HCT116 (cell line): Measurements from ENCODE around the gene ERC2. TPM values are rescaled to one million over a fixed set of nuclear protein-coding genes. Genes with fewer than 3 reads are reported as not detected.
"Not testable (repeated sequence)": the region's sequence is repeated elsewhere in the genome, so short reads cannot be mapped to it uniquely, and the experiment has no call there.

Experiments used
- ATAC-seq: fragments of 200-7000 bp; cut with Tn5 transposase; 2 replicates; pipeline ENCODE4 v1.9.1; 2020; ENCODE audit warnings: mild to moderate bottlenecking, moderate library complexity
- BruUV-seq: library from RNA; stranded (reverse); fragments of 400-500 nt; replicated peaks from 2 replicates; lab custom pipeline; 2021; lab: Mats Ljungman, UMichigan
- CTCF ChIA-PET: fragments of 300-600 bp; sonication (Branson Sonifier 250); formaldehyde crosslinking; loops from one replicate; lab custom pipeline; 2021; ENCODE audit warnings: antibody characterized with exemption; lab: Charles Lee
- POLR2A ChIA-PET: fragments of 300-600, 350-600 bp; sonication (Branson Sonifier 250); formaldehyde crosslinking; loops from one replicate; lab custom pipeline; 2021; ENCODE audit warnings: antibody characterized with exemption; lab: Charles Lee
- RAD21 ChIA-PET, 2 experiments: fragments of 300-600 bp; sonication (Branson Sonifier 250); formaldehyde crosslinking; loops; one replicate each; lab custom pipeline; 2023; ENCODE audit warnings: low total read pairs in 2 of 2; ENCODE audit not compliant: uncharacterized antibody in 2 of 2, unreplicated experiment in 2 of 2, low non-redundant PET in 1 of 2; lab: Charles Lee
- DNase-seq: peaks from one replicate; pipeline ENCODE4 v3.0.0-alpha.2; 2010; ENCODE audit warnings: low read depth, low spot score
- H2AFZ ChIP-seq: fragments of 200-600 bp; shearing (Covaris generic), sonication (generic); 2 replicates; pipeline ENCODE4 v1.6.1; 2017; ENCODE audit warnings: low read depth, mixed run types, mixed read lengths, antibody characterized with exemption, low read length; ENCODE audit not compliant: poor library complexity, severe bottlenecking
- H3K27ac ChIP-seq: 2 replicates; pipeline ENCODE4 v1.5.1; 2012; ENCODE audit warnings: low read depth, low read length
- H3K27me3 ChIP-seq: fragments of 200-600 bp; sonication (generic); 2 replicates; pipeline ENCODE4 v1.6.1; 2016; ENCODE audit warnings: mixed run types, low read length, mixed read lengths; ENCODE audit not compliant: insufficient read depth
- H3K36me3 ChIP-seq, 2 experiments: fragments of 200-500 bp in 1 of 2; fragments of 200-600 bp in 1 of 2; sonication (Bioruptor generic) in 1 of 2; sonication (generic) in 1 of 2; 2 replicates each; pipeline versions ENCODE4 v1.5.1 to v1.6.1; 2014 to 2016; ENCODE audit warnings: low read length in 2 of 2, inconsistent platforms in 1 of 2, mixed read lengths in 1 of 2, mixed run types in 1 of 2; ENCODE audit not compliant: insufficient read depth in 2 of 2, control insufficient read depth in 1 of 2
- H3K4me1 ChIP-seq, 2 experiments: fragments of 200-600 bp in 1 of 2; sonication (generic) in 1 of 2; 2 replicates each; pipeline versions ENCODE4 v1.5.1 to v1.6.1; 2012 to 2017; ENCODE audit warnings: low read length in 2 of 2, inconsistent platforms in 1 of 2, mild to moderate bottlenecking in 1 of 2, mixed read lengths in 1 of 2, mixed run types in 1 of 2, moderate library complexity in 1 of 2; ENCODE audit not compliant: insufficient read depth in 2 of 2, control insufficient read depth in 1 of 2
- H3K4me2 ChIP-seq: fragments of 200-600 bp; sonication (generic); 2 replicates; pipeline ENCODE4 v1.6.1; 2017; ENCODE audit warnings: mixed run types, low read length, mixed read lengths
- H3K4me3 ChIP-seq, 2 experiments: fragments of 200-600 bp in 1 of 2; sonication (generic) in 1 of 2; replicated peaks in 1 of 2; 2 replicates each; pipeline ENCODE4 v1.5.1; 2011 to 2016; ENCODE audit warnings: low read length in 2 of 2, control low read depth in 1 of 2, low read depth in 1 of 2, mild to moderate bottlenecking in 1 of 2, mixed read lengths in 1 of 2, mixed run types in 1 of 2
- H3K79me2 ChIP-seq: fragments of 200-600 bp; sonication (generic); 2 replicates; pipeline ENCODE4 v1.6.1; 2017; ENCODE audit warnings: mild to moderate bottlenecking, mixed run types, low read length, moderate library complexity, mixed read lengths; ENCODE audit not compliant: insufficient read depth
- H3K9ac ChIP-seq: fragments of 200-600 bp; sonication (generic); 2 replicates; pipeline ENCODE4 v1.6.1; 2016; ENCODE audit warnings: low read length, mixed read lengths
- H3K9me2 ChIP-seq: fragments of 200-600 bp; sonication (generic), shearing (Covaris generic); 2 replicates; pipeline ENCODE4 v1.6.1; 2017; ENCODE audit warnings: mixed run types, mild to moderate bottlenecking, moderate library complexity; ENCODE audit not compliant: insufficient read depth
- H3K9me3 ChIP-seq, 2 experiments: fragments of 200-500 bp in 1 of 2; fragments of 200-600 bp in 1 of 2; sonication (Bioruptor generic) in 1 of 2; sonication (generic) in 1 of 2; 2 replicates each; pipeline ENCODE4 v1.6.1; 2014 to 2017; ENCODE audit warnings: low read length in 2 of 2, mixed read lengths in 2 of 2, inconsistent platforms in 1 of 2, low read depth in 1 of 2, mild to moderate bottlenecking in 1 of 2, mixed run types in 1 of 2, moderate library complexity in 1 of 2; ENCODE audit not compliant: control insufficient read depth in 1 of 2, insufficient read depth in 1 of 2
- H4K20me1 ChIP-seq: fragments of 200-600 bp; sonication (generic), shearing (Covaris generic); 2 replicates; pipeline ENCODE4 v1.6.1; 2017; ENCODE audit warnings: mixed run types, mild to moderate bottlenecking, moderate library complexity; ENCODE audit not compliant: insufficient read depth
- EGR1 ChIP-seq: IDR thresholded peaks from 2 replicates; pipeline ENCODE4 v1.6.1; 2012; ENCODE audit warnings: low read depth
- EZH2 ChIP-seq: fragments of 200-600 bp; sonication (generic); IDR thresholded peaks from 2 replicates; pipeline ENCODE4 v1.6.1; 2017; ENCODE audit warnings: antibody characterized with exemption, mixed run types
- FOSL1 ChIP-seq: IDR thresholded peaks from 2 replicates; pipeline ENCODE4 v1.6.1; 2012; ENCODE audit warnings: low read depth
- RAD21 ChIP-seq: IDR thresholded peaks from 2 replicates; pipeline ENCODE4 v1.6.1; 2012; ENCODE audit warnings: low read depth, mild to moderate bottlenecking
- SRF ChIP-seq: IDR thresholded peaks from 2 replicates; pipeline ENCODE4 v1.6.1; 2012; ENCODE audit warnings: low read depth
- TCF7L2 ChIP-seq: IDR thresholded peaks from 2 replicates; pipeline ENCODE4 v1.7.0; 2011; ENCODE audit warnings: borderline replicate concordance, inconsistent platforms; ENCODE audit not compliant: insufficient read depth, insufficient read length; ENCODE audit errors: extremely low read depth
- ZBTB33 ChIP-seq: IDR thresholded peaks from 2 replicates; pipeline ENCODE4 v1.6.1; 2011; ENCODE audit warnings: mild to moderate bottlenecking, low read length, moderate library complexity; ENCODE audit not compliant: insufficient replicate concordance; ENCODE audit errors: extremely low read depth
- intact Hi-C: fragments of 100-400 bp; cut with micrococcal nuclease; formaldehyde crosslinking; loops from 2 replicates; pipeline ENCODE4 v1.10.0; 2022
- total RNA-seq: library from RNA; stranded (reverse); gene quantifications from one replicate; pipeline ENCODE4 v1.2.1, GENCODE V29; 2021; ENCODE audit not compliant: unreplicated experiment
- TF ChIP-seq, protein P1 (sequence below), 3 experiments: fragments of 200-600 bp in 1 of 3; sonication (generic) in 1 of 3; IDR thresholded peaks in 2 of 3; conservative IDR thresholded peaks in 1 of 3; 2 replicates each; pipeline ENCODE4 v1.5.1; 2012 to 2017; ENCODE audit warnings: low read depth in 2 of 3, low read length in 2 of 3, antibody characterized with exemption in 1 of 3, borderline replicate concordance in 1 of 3, control low read depth in 1 of 3, mild to moderate bottlenecking in 1 of 3, mixed read lengths in 1 of 3, mixed run types in 1 of 3, moderate library complexity in 1 of 3; ENCODE audit not compliant: insufficient read depth in 1 of 3

The ERC2 gene
- total RNA-seq, 1 experiment from 2014 or later: not detected

DNA sequence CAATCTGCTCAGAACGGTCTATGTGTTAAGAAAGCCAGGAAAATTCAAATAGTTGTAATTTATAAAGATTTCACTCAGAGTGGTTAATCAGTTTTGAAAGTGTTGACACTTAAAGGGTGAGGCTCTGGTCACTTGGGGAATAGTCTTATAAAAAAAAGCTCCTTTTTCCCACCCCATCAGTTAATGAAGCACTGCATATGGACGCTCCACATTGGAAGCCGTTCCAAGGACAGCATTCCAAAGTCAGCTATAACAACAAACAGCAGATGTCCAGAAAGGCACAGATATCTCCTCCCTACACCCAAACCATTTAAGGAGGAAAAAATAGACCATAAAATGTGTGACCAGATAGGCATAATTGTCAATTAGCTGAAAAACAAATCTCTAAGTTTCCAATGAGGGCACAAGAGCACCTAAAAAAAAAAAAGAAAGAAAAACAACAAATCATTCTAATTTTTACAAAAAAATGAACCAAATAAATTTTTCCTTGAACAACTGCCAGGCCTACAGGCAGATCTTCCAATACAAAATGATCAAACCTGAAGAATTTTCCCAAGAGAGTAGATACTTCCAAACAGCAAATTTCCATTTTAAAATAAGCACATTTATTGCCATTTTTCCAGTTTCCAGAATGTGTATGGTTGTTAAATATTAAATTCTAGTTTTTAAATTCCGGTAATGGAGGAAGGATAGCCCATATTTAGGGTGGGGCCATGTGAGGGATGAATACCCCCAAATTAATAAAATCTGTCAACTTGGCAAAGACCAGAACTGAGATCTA lies 198.3 kb downstream of the ERC2 start (continued):
- TF ChIP-seq ZBTB33: no peak
- TF ChIP-seq FOSL1: no peak
- TF ChIP-seq EGR1: no peak
- TF ChIP-seq, protein P1, sequence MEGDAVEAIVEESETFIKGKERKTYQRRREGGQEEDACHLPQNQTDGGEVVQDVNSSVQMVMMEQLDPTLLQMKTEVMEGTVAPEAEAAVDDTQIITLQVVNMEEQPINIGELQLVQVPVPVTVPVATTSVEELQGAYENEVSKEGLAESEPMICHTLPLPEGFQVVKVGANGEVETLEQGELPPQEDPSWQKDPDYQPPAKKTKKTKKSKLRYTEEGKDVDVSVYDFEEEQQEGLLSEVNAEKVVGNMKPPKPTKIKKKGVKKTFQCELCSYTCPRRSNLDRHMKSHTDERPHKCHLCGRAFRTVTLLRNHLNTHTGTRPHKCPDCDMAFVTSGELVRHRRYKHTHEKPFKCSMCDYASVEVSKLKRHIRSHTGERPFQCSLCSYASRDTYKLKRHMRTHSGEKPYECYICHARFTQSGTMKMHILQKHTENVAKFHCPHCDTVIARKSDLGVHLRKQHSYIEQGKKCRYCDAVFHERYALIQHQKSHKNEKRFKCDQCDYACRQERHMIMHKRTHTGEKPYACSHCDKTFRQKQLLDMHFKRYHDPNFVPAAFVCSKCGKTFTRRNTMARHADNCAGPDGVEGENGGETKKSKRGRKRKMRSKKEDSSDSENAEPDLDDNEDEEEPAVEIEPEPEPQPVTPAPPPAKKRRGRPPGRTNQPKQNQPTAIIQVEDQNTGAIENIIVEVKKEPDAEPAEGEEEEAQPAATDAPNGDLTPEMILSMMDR (IDR thresholded peaks at IDR 0.05 in 2 of 3, conservative IDR thresholded peaks at IDR 0.05 in 1 of 3; ENCODE audit: borderline replicate concordance in 1 of 3, insufficient read depth in 1 of 3, low read depth in 2 of 3, low read length in 2 of 3): no peak

- BruUV-seq: no TSS peak
- Histone ChIP-seq H3K9me3 (no peaks in the 10 kb centered on the region), H3K27me3 (no peaks in the 10 kb centered on the region), H3K4me2 (no peak overlapping the region), H3K36me3 (no peaks in the 10 kb centered on the region), H2AFZ (no peak overlapping the region), H3K79me2 (no peaks in the 10 kb centered on the region), H3K4me3 (no peak overlapping the region), H3K9me2 (no peaks in the 10 kb centered on the region), H4K20me1 (no peaks in the 10 kb centered on the region), H3K27ac (no peak overlapping the region), H3K9ac (no peak overlapping the region), H3K4me1 (no peaks in the 10 kb centered on the region)
- intact Hi-C loops: no loop called here
- DNase-seq: no peak
- TF ChIP-seq RAD21 (no peak), TCF7L2 (no peak), EZH2 (no peak), SRF (no peak)
- TF ChIP-seq, protein P1 (IDR thresholded peaks at IDR 0.05 in 2 of 3, conservative IDR thresholded peaks at IDR 0.05 in 1 of 3; ENCODE audit: borderline replicate concordance in 1 of 3, insufficient read depth in 1 of 3, low read depth in 2 of 3, low read length in 2 of 3): no peak
- no peak for ATAC-seq
- ChIA-PET POLR2A (no interaction called here), RAD21 (no interaction called here), CTCF (no interaction called here)
These were observed 199.5 kb downstream of the ERC2 start for GRCh38 chr3:56268616-56269383.

- H3K79me2 ChIP-seq, CTCF ChIA-PET, DNase-seq, H3K9me3 ChIP-seq, ATAC-seq, H3K4me2 ChIP-seq, intact Hi-C loops, BruUV-seq, H3K4me1 ChIP-seq, H4K20me1 ChIP-seq, H3K9ac ChIP-seq, H3K9me2 ChIP-seq, H3K27me3 ChIP-seq, POLR2A ChIA-PET, H3K36me3 ChIP-seq, H2AFZ ChIP-seq, H3K27ac ChIP-seq, RAD21 ChIA-PET, H3K4me3 ChIP-seq: not testable (repeated sequence)
These were observed 206.4 kb downstream of the ERC2 start for GRCh38 chr3:56261852-56262251.
